ENCODE data around the gene NT5C3B. TPM values are rescaled to one million over a fixed set of nuclear protein-coding genes. Genes with fewer than 3 reads are reported as not detected.

Gene NT5C3B
- polyA plus RNA-seq, 1 donor from 2014 or later: 272 TPM

GRCh38 chr17:41825175-41825845, 10.7 kb downstream of the NT5C3B start:
- TF ChIP-seq MXI1 (conservative IDR thresholded peaks at IDR 0.05; ENCODE audit: poor library complexity, severe bottlenecking) (no peak), RAD21 (conservative IDR thresholded peaks at IDR 0.05) (no peak), EP300 (conservative IDR thresholded peaks at IDR 0.05; ENCODE audit: poor library complexity, severe bottlenecking) (no peak), REST (IDR thresholded peaks at IDR 0.05; ENCODE audit: borderline replicate concordance) (no peak), EZH2 (IDR thresholded peaks at IDR 0.05; ENCODE audit: borderline replicate concordance, insufficient read depth, low read length, poor library complexity, severe bottlenecking) (no peak), SMC3 (conservative IDR thresholded peaks at IDR 0.05; ENCODE audit: poor library complexity) (no peak), CTCF (IDR thresholded peaks at IDR 0.05; ENCODE audit: poor library complexity, severe bottlenecking) (no peak), TAF1 (IDR thresholded peaks at IDR 0.05; ENCODE audit: low read depth) (no peak), POLR2AphosphoS5 (IDR thresholded peaks at IDR 0.05) (no peak)
- no peak overlapping the region for H3K4me3 ChIP-seq (ENCODE audit: low read length)
- no peaks in the 10 kb centered on the region for H3K36me3 ChIP-seq (ENCODE audit: insufficient read depth, low read length)

DNA sequence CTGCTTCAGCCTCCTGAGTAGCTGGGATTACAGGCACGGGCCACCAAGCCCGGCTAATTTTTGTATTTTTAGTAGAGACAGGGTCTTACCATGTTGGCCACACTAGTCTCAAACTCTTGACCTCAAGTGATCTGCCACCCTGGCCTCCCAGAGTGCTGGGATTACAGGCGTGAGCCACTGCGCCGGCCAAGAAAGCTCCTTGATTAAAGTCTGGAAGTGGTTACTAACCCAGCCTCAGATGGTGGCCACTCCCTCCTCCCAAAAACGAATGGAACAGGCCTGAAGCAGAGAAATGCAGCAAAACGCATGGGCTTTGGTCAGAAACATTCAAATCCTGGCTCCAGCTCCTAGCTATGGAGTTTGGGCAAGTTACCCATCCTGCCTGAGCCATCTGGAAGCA, 11.9 kb downstream of the NT5C3B start:
- Histone ChIP-seq H3K9me3 (ENCODE audit: low read length) (no peaks in the 10 kb centered on the region), H3K27ac (ENCODE audit: low read length) (no peak overlapping the region), H3K4me3 (ENCODE audit: low read length) (no peak overlapping the region), H3K4me2 (ENCODE audit: low read length) (no peak overlapping the region), H3K27me3 (ENCODE audit: insufficient read depth, low read depth, low read length) (no peaks in the 10 kb centered on the region), H3F3A (ENCODE audit: insufficient read depth, low read length, poor library complexity, severe bottlenecking) (no peaks in the 10 kb centered on the region), H3K36me3 (ENCODE audit: insufficient read depth, low read length) (no peaks in the 10 kb centered on the region), H3K9me2 (ENCODE audit: insufficient read depth, low read length) (no peaks in the 10 kb centered on the region), H4K20me1 (ENCODE audit: insufficient read depth) (no peaks in the 10 kb centered on the region), H3K79me2 (replicated peaks; ENCODE audit: insufficient read depth, low read length) (no peaks in the 10 kb centered on the region), H3K9ac (ENCODE audit: low read length) (no peak overlapping the region), H2AFZ (ENCODE audit: low read depth, low read length) (no peak overlapping the region)
- TF ChIP-seq REST (IDR thresholded peaks at IDR 0.05; ENCODE audit: borderline replicate concordance) (no peak), CTCF (IDR thresholded peaks at IDR 0.05; ENCODE audit: poor library complexity, severe bottlenecking) (no peak), RAD21 (conservative IDR thresholded peaks at IDR 0.05) (no peak), POLR2AphosphoS5 (IDR thresholded peaks at IDR 0.05) (no peak), MXI1 (conservative IDR thresholded peaks at IDR 0.05; ENCODE audit: poor library complexity, severe bottlenecking) (no peak)

More at GRCh38 chr17:41825175-41825845, 10.7 kb downstream of the NT5C3B start:
- Histone ChIP-seq H3F3A (ENCODE audit: insufficient read depth, low read length, poor library complexity, severe bottlenecking) (no peaks in the 10 kb centered on the region), H3K9me3 (ENCODE audit: low read length) (no peaks in the 10 kb centered on the region), H3K79me2 (replicated peaks; ENCODE audit: insufficient read depth, low read length) (no peaks in the 10 kb centered on the region), H3K27me3 (ENCODE audit: insufficient read depth, low read depth, low read length) (no peaks in the 10 kb centered on the region), H3K4me2 (ENCODE audit: low read length) (no peak overlapping the region), H4K20me1 (ENCODE audit: insufficient read depth) (no peaks in the 10 kb centered on the region), H3K9ac (ENCODE audit: low read length) (no peak overlapping the region), H3K27ac (ENCODE audit: low read length) (no peak overlapping the region), H2AFZ (ENCODE audit: low read depth, low read length) (no peak overlapping the region), H3K9me2 (ENCODE audit: insufficient read depth, low read length) (no peaks in the 10 kb centered on the region)

Data from neural cell (in vitro differentiated cells).